A549 (cell line): ENCODE data around the gene TEX53.

Source experiments
- CBX8 ChIP-seq: fragments of 200-600 bp; sonication (generic); IDR thresholded peaks from 2 replicates; pipeline ENCODE4 v1.6.1; 2016
- EHF ChIP-seq: fragments of 250-450 bp; sonication (Bioruptor Pico); IDR thresholded peaks from 2 replicates; pipeline ENCODE4 v1.5.0; 2020; ENCODE audit warnings: mild to moderate bottlenecking
- FOSL2 ChIP-seq, 2 experiments: fragments of 450-650 bp in 1 of 2; fragments of >200 bp in 1 of 2; sonication (Bioruptor Twin) in 1 of 2; formaldehyde crosslinking; IDR thresholded peaks; 2 replicates each; pipeline versions ENCODE4 v1.5.0 to v1.6.1; 2016 to 2020; ENCODE audit warnings: mild to moderate bottlenecking in 1 of 2, moderate library complexity in 1 of 2
- MAX ChIP-seq: IDR thresholded peaks from 2 replicates; pipeline ENCODE4 v1.6.1; 2012
- MAZ ChIP-seq: fragments of 150-350 bp; IDR thresholded peaks from 2 replicates; pipeline ENCODE4 v1.6.1; 2014; ENCODE audit warnings: antibody characterized with exemption, low read depth, low read length, borderline replicate concordance
- POLR2A ChIP-seq: IDR thresholded peaks from 2 replicates; pipeline ENCODE4 v1.6.1; 2012; ENCODE audit warnings: mild to moderate bottlenecking, low read length
- RAD21 ChIP-seq, 2 experiments: fragments of >200 bp in 1 of 2; sonication (Bioruptor Twin) in 1 of 2; formaldehyde crosslinking in 1 of 2; IDR thresholded peaks in 1 of 2; conservative IDR thresholded peaks in 1 of 2; 2 replicates in 1 of 2; 3 replicates in 1 of 2; pipeline ENCODE4 v1.6.1; 2012 to 2018; ENCODE audit warnings: inconsistent platforms in 1 of 2
- RARB ChIP-seq: fragments of 250-450 bp; sonication (Bioruptor Pico); IDR thresholded peaks from 2 replicates; pipeline ENCODE4 v1.8.0; 2021; ENCODE audit warnings: mild to moderate bottlenecking, moderate library complexity
- SMC3 ChIP-seq: fragments of >200 bp; sonication (Bioruptor Twin); formaldehyde crosslinking; IDR thresholded peaks from 3 replicates; pipeline ENCODE4 v1.6.1; 2018; ENCODE audit warnings: inconsistent platforms
- SREBF2 ChIP-seq: fragments of 450-650 bp; IDR thresholded peaks from 2 replicates; pipeline ENCODE4 v1.6.1; 2014; ENCODE audit warnings: mild to moderate bottlenecking, moderate library complexity
- ZFP36 ChIP-seq: fragments of 450-650 bp; IDR thresholded peaks from 2 replicates; pipeline ENCODE4 v1.6.1; 2014; ENCODE audit warnings: borderline replicate concordance; ENCODE audit not compliant: partially characterized antibody
- TF ChIP-seq, protein P1 (sequence below): fragments of >200 bp; sonication (Bioruptor Twin); formaldehyde crosslinking; IDR thresholded peaks from 3 replicates; pipeline ENCODE4 v1.5.1; 2016
- TF ChIP-seq, protein P2 (sequence below): fragments of >200 bp; sonication (Bioruptor Twin); formaldehyde crosslinking; IDR thresholded peaks from 2 replicates; pipeline ENCODE4 v1.6.1; 2016

- TF ChIP-seq, protein P1, sequence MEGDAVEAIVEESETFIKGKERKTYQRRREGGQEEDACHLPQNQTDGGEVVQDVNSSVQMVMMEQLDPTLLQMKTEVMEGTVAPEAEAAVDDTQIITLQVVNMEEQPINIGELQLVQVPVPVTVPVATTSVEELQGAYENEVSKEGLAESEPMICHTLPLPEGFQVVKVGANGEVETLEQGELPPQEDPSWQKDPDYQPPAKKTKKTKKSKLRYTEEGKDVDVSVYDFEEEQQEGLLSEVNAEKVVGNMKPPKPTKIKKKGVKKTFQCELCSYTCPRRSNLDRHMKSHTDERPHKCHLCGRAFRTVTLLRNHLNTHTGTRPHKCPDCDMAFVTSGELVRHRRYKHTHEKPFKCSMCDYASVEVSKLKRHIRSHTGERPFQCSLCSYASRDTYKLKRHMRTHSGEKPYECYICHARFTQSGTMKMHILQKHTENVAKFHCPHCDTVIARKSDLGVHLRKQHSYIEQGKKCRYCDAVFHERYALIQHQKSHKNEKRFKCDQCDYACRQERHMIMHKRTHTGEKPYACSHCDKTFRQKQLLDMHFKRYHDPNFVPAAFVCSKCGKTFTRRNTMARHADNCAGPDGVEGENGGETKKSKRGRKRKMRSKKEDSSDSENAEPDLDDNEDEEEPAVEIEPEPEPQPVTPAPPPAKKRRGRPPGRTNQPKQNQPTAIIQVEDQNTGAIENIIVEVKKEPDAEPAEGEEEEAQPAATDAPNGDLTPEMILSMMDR = no peak
- no peak for TF ChIP-seq EHF (CRISPR knock-in tag)
- TF ChIP-seq SMC3 = no peak
- no peak for TF ChIP-seq RAD21 (conservative IDR thresholded peaks at IDR 0.05 in 1 of 2, IDR thresholded peaks at IDR 0.05 in 1 of 2)
- TF ChIP-seq SREBF2 = no peak
- TF ChIP-seq MAX = no peak
- no peak for TF ChIP-seq FOSL2 (IDR thresholded peaks at IDR 0.05)
- no peak for TF ChIP-seq FOSL2 (CRISPR knock-in tag; IDR thresholded peaks at IDR 0.05)
- no peak for TF ChIP-seq MAZ
- TF ChIP-seq POLR2A = no peak
- TF ChIP-seq, protein P2, sequence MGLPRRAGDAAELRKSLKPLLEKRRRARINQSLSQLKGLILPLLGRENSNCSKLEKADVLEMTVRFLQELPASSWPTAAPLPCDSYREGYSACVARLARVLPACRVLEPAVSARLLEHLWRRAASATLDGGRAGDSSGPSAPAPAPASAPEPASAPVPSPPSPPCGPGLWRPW = no peak
- no peak for TF ChIP-seq RARB
- TF ChIP-seq ZFP36 = no peak
- TF ChIP-seq CBX8 = no peak
Observed at GRCh38 chr9:114616684-114617520, 40.7 kb downstream of the TEX53 start.
